COLO668 (cell line): ENCODE data around the gene HNRNPDL.
A peak's percentile ranks its signal among the peaks of the same experiment; 100 is the strongest.
"Not testable (repeated sequence)": the region's sequence is repeated elsewhere in the genome, so short reads cannot be mapped to it uniquely, and the experiment has no call there.

Experiments used
- DNase-seq: peaks from one replicate; lab custom pipeline; 2025; ENCODE audit not compliant: unreplicated experiment; lab: John Stamatoyannopoulos, UW

The HNRNPDL gene

GRCh38 chr4:82390061-82390460 lies 40.2 kb downstream of the HNRNPDL start:
- not testable (repeated sequence) for DNase-seq

GRCh38 chr4:82388405-82388804 lies 41.9 kb downstream of the HNRNPDL start:
- no peak for DNase-seq

GRCh38 chr4:82386312-82386711 lies 44.0 kb downstream of the HNRNPDL start:
- not testable (repeated sequence) for DNase-seq

- DNase-seq, result no peak
These were observed 47.5 kb downstream of the HNRNPDL start for GRCh38 chr4:82382751-82383150.

GRCh38 chr4:82381661-82382296 lies 48.5 kb downstream of the HNRNPDL start:
- no peak for DNase-seq

GRCh38 chr4:82381235-82381634 lies 49.0 kb downstream of the HNRNPDL start:
- no peak for DNase-seq

GRCh38 chr4:82380831-82381230 lies 49.4 kb downstream of the HNRNPDL start:
- no peak for DNase-seq

- DNase-seq, result no peak
These were observed 49.9 kb downstream of the HNRNPDL start for GRCh38 chr4:82380344-82380743.

GRCh38 chr4:82376109-82376508 lies 54.2 kb downstream of the HNRNPDL start:
- no peak for DNase-seq

GRCh38 chr4:82373816-82374625 lies 56.2 kb downstream of the HNRNPDL start, which contains the start of gene HNRNPD:
TSS of gene HNRNPD (minus strand) at chr4:82373991. CDS start at chr4:82373678, 313 bp downstream.
- DNase-seq, result peak; percentile 99

GRCh38 chr4:82373486-82373815 lies 56.8 kb downstream of the HNRNPDL start:
- DNase-seq, result peak; percentile 63
